Activated CD4-positive, alpha-beta T cell treated with anti-CD3 and anti-CD28 coated beads for 48 hours (primary cell): ENCODE results near the gene DNAH2.

Source experiments
- DNase-seq: peaks from one replicate; pipeline ENCODE4 v3.0.0-alpha.2; 2020

Gene DNAH2

GRCh38 chr17:7823581-7824001 is 106.0 kb downstream of the DNAH2 start:
- DNase-seq, result no peak

GRCh38 chr17:7824021-7824924 is 106.7 kb downstream of the DNAH2 start:
- DNase-seq, result no peak

- no peak for DNase-seq
Observed at GRCh38 chr17:7825206-7825990, 107.9 kb downstream of the DNAH2 start.

DNA sequence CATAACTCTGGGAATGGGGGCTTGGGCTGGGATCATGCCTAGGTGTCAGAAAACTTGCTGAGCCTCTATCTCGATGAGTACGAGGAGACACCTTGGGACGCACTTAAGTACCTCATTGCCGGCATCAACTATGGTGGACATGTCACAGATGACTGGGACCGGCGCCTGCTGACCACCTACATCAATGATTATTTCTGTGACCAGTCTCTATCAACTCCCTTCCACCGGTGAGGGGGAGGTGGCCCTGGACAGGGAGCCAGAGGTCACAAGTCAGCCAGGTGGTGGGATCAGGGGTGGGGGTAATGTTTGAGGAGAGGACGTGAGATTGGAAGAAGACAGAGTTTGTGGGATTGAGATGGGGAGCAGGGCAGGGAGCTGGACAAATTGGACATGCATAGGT is 113.1 kb downstream of the DNAH2 start:
- no peak for DNase-seq

- no peak for DNase-seq
Observed at GRCh38 chr17:7831233-7831632, 113.7 kb downstream of the DNAH2 start.

- DNase-seq, result no peak
Observed at GRCh38 chr17:7832431-7832830, 114.9 kb downstream of the DNAH2 start.

GRCh38 chr17:7833011-7833794 is 115.7 kb downstream of the DNAH2 start:
- no peak for DNase-seq

GRCh38 chr17:7833795-7834541 is 116.4 kb downstream of the DNAH2 start, which contains the start of gene KDM6B:
KDM6B (plus strand) TSS chr17:7834217; CDS start chr17:7845555, 11,338 bp downstream.
- peak; percentile 91 for DNase-seq

DNA sequence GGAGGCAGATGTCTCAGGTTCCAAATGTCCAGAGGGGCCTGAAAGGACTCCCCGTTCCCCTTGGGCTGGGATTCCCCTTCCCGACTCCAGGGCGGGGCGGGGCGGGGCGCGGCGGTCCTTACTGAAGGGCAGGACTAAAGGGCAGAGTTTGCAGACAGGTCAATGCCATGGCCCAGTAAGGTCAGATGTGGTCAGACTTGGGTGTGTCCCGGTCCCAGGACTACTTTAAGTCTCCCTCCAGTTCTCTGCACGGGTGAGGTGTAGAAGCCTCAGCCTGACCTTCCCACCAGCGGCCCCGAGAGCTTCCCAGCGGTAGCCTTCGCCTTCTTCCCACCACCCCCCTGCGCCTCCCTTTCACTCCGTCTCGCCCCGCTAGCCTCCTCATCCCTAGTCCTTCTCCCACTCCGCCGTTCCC is 117.0 kb downstream of the DNAH2 start:
- DNase-seq, result peak; percentile 52

DNA sequence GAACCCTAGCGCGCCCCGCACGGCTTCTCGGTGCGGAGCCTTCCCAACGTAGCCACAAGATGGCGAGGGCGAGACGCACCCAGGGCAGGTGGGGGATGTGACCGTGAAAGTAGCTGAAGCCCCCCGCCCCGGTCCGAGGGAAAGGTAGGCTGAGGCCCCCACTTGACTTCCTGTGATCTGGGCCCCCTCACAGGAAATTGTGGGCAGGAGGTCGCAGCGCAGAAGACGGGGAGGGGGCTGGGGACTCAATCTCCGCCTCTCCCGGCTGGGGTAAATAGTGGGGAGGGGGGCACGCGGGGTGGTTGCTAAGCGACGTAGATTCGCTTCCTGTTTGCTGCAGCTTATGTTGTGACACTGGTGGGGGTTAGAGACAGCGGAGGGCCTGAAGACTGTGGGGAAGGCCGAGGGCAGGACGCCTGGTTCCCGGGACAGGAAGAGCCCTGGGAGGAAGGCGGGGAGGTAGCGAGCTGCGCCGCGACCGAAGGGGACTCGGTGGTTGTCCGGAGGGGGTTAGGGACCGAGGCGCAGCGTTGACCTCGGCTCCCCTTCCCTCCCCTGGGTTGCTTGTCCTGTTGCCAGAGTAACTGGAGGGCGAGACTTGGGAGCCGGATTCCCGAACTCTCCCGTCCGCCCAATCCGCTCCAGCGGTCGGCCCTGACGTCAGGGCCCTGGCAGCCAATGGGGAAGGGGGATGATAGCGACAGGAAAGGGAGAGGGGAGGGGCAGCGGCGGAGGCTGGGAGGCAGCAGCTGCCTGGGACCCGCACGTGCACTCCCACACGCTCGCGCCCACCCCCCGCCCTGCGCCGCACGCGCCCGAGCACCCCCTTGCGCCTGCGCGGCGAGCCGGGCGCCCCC is 117.6 kb downstream of the DNAH2 start:
- peak; percentile 92 for DNase-seq

GRCh38 chr17:7835814-7836595 is 118.5 kb downstream of the DNAH2 start:
- no peak for DNase-seq

DNA sequence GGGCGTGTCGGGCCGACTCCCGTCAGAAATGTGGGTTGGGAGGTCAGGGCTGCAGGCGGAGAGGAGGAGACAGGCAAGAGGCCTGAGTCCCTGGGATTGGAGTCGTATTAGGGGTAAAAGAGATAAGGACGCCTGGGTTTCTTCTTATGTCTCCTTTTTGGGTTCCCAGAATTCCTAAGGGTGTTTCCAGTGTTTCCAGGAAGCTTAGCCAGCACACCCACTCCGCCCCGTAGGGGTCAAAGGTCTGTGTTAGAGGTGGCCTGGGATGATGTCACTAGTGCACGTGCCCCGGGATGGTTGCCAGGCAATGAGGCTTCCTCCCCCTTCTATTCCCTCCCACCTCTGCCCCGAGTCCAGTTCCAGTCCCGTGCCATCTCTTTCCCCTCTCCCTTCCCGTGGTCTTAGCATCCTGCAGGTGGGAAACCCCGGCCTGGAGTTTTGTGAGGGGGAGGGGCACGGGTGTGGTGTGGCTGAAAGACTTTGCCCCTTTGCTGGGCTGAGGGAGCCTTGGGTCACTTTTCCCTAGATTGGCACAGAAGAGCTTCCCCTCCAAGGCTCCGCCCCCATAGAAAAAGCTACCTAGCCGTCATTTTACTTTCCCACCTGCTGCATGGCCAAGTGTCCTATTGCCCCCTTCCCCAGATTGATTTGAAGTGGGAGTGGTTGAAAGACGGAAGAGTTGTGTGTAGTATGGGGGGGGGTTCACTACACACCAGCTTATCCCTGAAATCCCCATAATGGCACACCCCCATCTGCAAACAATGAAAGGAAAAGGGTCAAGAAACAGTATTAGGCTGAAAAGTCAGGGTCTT is 119.3 kb downstream of the DNAH2 start:
- DNase-seq, result peak; percentile 84

- no peak for DNase-seq
Observed at GRCh38 chr17:7837408-7838088, 120.0 kb downstream of the DNAH2 start.

- DNase-seq, result no peak
Observed at GRCh38 chr17:7838090-7839075, 120.8 kb downstream of the DNAH2 start.

- DNase-seq, result no peak
Observed at GRCh38 chr17:7839190-7839875, 121.8 kb downstream of the DNAH2 start.

GRCh38 chr17:7839876-7840261 is 122.3 kb downstream of the DNAH2 start:
- DNase-seq, result peak; percentile 50

- no peak for DNase-seq
Observed at GRCh38 chr17:7840441-7840840, 122.9 kb downstream of the DNAH2 start.
